NCI-H82 treated with DMSO at 0.1 percent for 48 hours (cell line): ENCODE results near the gene TDG.
A peak's percentile ranks its signal among the peaks of the same experiment; 100 is the strongest.

ENCODE experiments used
- DNase-seq: peaks from one replicate; lab custom pipeline; 2025; ENCODE audit not compliant: unreplicated experiment; lab: John Stamatoyannopoulos, UW

TDG gene

GRCh38 chr12:103965590-103966504 lies at the start of gene TDG:
TSS of gene TDG (plus strand) at chr12:103965872. CDS start at chr12:103966038, 166 bp downstream.
- DNase-seq: peak; percentile 96

DNA sequence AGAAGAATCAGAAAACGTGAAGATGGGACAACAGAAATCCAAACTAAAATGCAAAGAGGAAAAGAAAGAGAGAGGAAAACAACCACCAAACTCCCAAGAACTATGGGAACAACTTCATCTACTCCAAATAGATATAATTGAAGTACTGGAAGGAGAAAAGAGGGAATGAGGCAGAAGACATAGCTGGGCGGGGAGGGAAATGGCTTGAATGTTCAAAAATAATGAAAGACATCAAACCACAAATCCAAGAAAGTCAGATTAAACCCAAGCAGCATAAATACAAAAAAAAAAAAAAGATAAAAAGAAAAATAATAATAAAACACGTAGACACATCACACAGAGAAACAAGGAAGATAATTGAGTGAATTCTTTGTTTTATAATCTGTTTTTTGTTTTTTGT lies 47.8 kb upstream of the TDG start:
- no peak for DNase-seq

DNA sequence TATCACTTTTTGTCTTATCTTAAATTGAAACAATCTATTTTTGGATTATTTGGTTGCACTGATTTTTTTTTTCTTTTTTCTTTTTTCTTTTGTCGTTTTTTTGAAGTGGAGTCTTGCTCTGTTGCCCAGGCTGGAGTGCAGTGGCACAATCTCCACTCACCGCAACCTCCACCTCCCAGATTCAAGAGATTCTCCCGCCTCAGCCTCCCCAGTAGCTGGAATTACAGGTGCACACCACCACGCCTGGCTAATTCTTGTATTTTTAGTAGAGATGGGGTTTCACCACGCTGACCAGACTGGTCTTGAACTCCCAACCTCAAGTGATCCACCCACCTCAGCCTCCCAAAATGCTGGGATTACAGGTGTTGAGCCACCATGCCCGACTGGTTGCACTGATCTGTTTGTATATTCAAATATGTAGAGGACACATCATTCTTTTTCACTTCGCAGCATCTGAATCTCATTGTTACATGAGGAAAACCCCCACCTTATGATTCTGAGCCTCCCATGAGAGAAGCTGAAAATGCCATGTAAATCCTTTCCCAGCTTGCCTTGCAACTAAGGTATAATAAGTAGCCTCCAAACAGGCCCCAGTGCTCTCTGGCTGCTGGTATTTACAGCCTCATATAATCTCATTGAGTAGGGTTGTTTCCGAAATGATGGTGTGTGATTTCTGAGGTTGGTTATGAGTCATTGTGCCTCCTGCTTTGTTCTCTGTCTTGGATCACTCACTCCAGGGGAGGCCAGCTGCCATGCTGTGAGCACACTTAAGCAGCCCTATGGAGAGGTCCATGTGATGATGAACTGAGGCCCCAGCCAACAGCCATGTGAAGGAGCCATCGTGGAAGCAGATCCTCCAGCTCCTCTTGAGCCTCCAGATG lies 40.7 kb upstream of the TDG start:
- DNase-seq: no peak

- DNase-seq: no peak
These were observed 37.0 kb upstream of the TDG start for GRCh38 chr12:103928682-103929045.

DNA sequence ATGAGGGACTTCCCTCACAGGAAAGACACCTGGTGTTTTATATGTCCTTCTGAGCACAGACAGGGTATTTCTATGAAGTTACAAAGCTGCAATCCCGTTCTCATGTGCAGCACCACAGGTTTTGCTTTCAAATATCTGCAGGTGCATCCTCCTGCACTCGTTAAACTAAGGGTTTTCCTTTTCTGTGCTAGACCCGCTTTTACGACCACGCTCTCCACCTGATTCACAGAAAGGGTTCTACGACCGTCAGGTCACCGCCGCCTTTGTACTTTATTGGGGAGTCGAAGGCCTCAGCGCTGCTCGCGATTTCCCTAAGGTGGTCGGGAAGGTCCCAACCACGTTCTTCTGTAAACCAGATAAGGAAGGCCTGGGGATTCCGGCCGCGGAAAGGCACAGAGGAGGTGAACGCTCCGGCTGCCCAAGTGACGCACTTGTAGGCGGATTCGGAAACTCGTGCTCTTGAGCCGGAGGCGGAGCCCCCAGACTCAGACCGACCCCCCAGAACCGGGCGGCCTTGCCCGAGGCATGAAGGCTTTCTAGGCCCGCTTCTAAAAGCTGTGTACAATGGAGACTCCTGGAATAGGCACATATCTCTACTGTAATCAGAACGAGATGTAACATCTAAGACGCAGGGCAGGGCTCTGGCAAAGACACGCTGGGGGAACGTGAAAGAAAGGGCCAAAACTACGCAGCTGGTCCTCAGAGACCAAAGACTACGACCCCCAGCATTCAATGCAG lies 36.5 kb upstream of the TDG start:
- DNase-seq: peak; percentile 81

DNA sequence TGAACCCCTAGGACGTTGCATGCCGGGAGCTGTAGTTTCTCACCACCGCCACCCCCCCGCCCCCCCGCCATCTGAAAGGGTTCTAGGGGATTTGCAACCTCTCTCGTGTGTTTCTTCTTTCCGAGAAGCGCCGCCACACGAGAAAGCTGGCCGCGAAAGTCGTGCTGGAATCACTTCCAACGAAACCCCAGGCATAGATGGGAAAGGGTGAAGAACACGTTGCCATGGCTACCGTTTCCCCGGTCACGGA lies 36.0 kb upstream of the TDG start:
- DNase-seq: peak; percentile 95

- DNase-seq: peak; percentile 99
These were observed 35.5 kb upstream of the TDG start, which contains the start of gene HSP90B1 for GRCh38 chr12:103930034-103930786. TSS of gene HSP90B1 (plus strand) at chr12:103930410. CDS start at chr12:103930516, 106 bp downstream.

GRCh38 chr12:103930787-103931735 lies 34.6 kb upstream of the TDG start:
- no peak for DNase-seq

- DNase-seq: no peak
These were observed 32.4 kb upstream of the TDG start for GRCh38 chr12:103933237-103933636.

DNA sequence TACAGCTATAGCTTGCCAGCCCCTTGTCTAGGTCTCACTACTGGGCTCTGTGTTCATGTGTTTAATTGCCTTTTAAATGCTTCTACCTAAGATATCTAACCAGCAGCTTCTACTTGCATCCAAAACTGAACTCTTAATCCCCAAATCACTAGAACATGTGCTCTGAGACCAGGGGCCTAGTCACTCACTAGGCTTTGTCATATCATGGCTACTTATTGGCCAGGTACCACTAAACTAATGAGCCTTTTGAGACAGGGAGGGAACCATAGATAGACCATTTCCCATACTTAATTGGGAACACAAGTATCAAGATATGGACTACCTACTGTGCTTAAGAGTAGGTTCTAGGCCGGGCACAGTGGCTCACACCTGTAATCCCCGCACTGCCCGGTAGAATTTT lies 29.0 kb upstream of the TDG start:
- DNase-seq: no peak

- DNase-seq: no peak
These were observed 20.7 kb upstream of the TDG start for GRCh38 chr12:103944964-103945363.

- DNase-seq: no peak
These were observed 17.7 kb upstream of the TDG start for GRCh38 chr12:103947871-103948555.

DNA sequence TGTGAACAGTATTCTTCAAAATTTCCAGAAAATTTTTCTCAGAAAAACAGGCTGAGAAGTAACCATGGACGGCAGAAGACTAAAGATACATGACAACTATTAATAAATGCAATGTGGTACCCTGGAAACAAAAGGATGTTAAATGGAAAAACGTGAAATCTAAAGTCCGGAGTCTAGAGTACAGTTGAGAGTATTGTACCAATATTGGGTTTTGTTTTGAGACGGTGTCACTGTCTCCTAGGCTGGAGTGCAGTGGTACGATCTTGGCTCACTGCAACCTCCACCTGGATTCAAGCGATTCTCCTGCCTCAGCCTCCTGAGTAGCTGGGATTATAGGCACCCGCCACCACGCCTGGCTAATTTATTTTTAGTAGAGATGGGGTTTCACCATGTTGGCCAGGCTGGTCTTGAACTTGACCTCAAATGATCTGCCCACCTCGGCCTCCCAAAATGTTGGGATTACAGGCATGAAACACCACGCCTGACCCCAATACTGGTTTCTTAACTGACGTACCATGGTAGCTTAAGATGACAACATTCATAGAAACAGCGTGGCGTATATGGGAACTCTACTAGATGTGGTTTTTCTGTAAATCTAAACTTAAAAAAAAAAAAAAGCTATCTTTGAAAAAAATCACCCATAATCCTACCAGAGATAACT lies 16.8 kb upstream of the TDG start:
- DNase-seq: no peak

- no peak for DNase-seq
These were observed 13.2 kb upstream of the TDG start for GRCh38 chr12:103952497-103952896.

DNA sequence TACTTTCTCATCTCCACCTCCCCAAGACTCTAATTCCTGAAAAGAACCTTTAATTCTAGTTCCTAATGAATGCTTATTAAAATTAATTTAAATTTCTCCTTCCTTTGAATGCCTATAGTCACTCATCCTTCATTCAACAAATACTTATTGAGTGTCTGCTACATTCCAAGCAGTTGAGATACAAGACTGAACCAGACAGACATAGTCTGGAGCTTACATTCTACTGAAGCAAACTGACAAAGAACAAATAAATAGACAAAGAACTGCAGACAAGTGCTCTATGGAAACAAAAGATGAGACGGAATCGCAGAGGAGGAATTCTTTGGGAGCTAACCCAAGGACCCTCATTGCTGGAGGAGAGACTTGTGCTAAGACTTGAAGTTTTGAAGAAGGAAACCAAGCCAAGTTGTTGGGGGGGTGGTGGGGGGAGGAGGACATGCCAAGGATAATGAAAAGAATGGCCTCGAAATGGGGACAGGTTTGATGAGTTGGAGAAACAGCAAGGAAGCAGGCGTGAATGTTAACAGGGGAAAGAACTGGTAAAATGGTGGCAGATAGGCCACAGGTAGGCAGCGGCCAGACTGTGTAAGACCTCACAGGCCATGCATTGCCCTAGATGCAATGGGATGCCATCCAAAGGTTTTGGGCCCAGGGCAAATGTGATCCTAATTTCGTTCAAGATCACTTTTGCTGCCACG lies 9.7 kb upstream of the TDG start:
- DNase-seq: no peak

GRCh38 chr12:103956509-103957027 lies 9.1 kb upstream of the TDG start:
- DNase-seq: no peak

GRCh38 chr12:103957865-103958388 lies 7.7 kb upstream of the TDG start:
- DNase-seq: no peak
